GM23248 (cell line): ENCODE data around the gene RBM15B.

Experiments used
- EZH2 ChIP-seq: fragments of 200-600 bp; sonication (generic); IDR thresholded peaks from 2 replicates; pipeline ENCODE4 v1.6.1; 2018; ENCODE audit warnings: antibody characterized with exemption, mild to moderate bottlenecking; ENCODE audit not compliant: insufficient read depth, poor library complexity, severe bottlenecking
- EZH2phosphoT487 ChIP-seq: fragments of 200-600 bp; sonication (generic); IDR thresholded peaks from 2 replicates; pipeline ENCODE4 v1.6.1; 2018; ENCODE audit warnings: antibody characterized with exemption, moderate library complexity, mild to moderate bottlenecking, low read depth; ENCODE audit not compliant: insufficient read depth

- no peak for TF ChIP-seq EZH2phosphoT487
- no peak for TF ChIP-seq EZH2
These were observed 54.6 kb downstream of the RBM15B start for GRCh38 chr3:51445544-51446280.
